Keratinocyte (primary cell): Measurements from ENCODE around the gene NXNL2.

ENCODE experiments used
- CTCF ChIP-seq, 3 experiments: IDR thresholded peaks in 1 of 3; conservative IDR thresholded peaks in 1 of 3; optimal IDR thresholded peaks in 1 of 3; 2 replicates in 2 of 3; 3 replicates in 1 of 3; pipeline versions ENCODE3 to v1.5.1; 2011; ENCODE audit warnings: low read length in 3 of 3, mild to moderate bottlenecking in 3 of 3, moderate library complexity in 2 of 3, control low read depth in 1 of 3, inconsistent platforms in 1 of 3; ENCODE audit not compliant: insufficient read depth in 2 of 3; ENCODE audit errors: extremely low read depth in 1 of 3
- EZH2 ChIP-seq: IDR thresholded peaks from one replicate; pipeline ENCODE4 v1.6.1; 2012; ENCODE audit warnings: inconsistent platforms, mild to moderate bottlenecking, low read length, moderate library complexity

GRCh38 chr9:88577256-88578120, 42.5 kb downstream of the NXNL2 start:
- no peak for TF ChIP-seq EZH2
- TF ChIP-seq CTCF (optimal IDR thresholded peaks at IDR 0.05 in 1 of 3, IDR thresholded peaks at IDR 0.05 in 1 of 3, conservative IDR thresholded peaks at IDR 0.05 in 1 of 3; ENCODE audit: extremely low read depth in 1 of 3, insufficient read depth in 2 of 3, low read length in 3 of 3), result no peak
